Measurements from ENCODE around the gene MAP3K3. TPM values are rescaled to one million over a fixed set of nuclear protein-coding genes. Genes with fewer than 3 reads are reported as not detected.

The MAP3K3 gene
- total RNA-seq, 1 experiment from 2014 or later: 24.3 TPM

DNA sequence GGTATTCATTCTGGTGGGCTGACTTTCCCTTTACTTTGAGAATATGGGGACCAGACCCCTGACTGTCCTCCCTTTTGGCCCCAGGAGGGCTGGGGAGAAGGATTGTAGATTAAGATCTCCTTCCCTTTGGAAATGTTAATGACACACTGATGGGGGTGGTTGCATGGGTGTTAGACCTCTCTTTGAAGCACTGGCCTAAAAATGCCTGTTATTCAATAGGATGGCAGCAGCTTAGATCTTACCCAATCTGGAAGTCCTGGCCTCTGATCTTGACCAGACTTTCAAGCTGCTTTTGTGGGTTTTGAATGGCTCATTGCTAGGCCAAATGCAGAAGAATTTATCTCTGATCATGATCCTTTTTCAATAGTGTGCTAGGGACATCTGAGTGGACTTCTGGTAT lies 25.7 kb downstream of the MAP3K3 start:
- H2BK5ac ChIP-seq (ENCODE audit: insufficient read length, low read length): no peak overlapping the region
- no peak overlapping the region for H2BK120ac ChIP-seq (ENCODE audit: low read depth, low read length, poor library complexity, severe bottlenecking)
- Mint-ChIP-seq H3K9me3 (no peaks in the 10 kb centered on the region), H3K27ac (peak overlapping the region in 1 of 3 experiments; percentile 42; a peak in 1 of 7 replicates), H3K27me3 (ENCODE audit: low read depth) (no peaks in the 10 kb centered on the region), H3K4me3 (peak overlapping the region in 1 of 2 experiments; percentile 11; a peak in 1 of 5 replicates), H3K4me1 (peaks cover 19 to 22% of the 10 kb centered on the region in 2 experiments), H3K36me3 (ENCODE audit: insufficient read depth in 1 of 3, low read depth in 3 of 3) (peaks cover 8 to 26% (median 8%) of the 10 kb centered on the region in 3 experiments; a peak in 4 of 7 replicates)
- H3K23me2 ChIP-seq (ENCODE audit: insufficient read length, low read depth, low read length, poor library complexity, severe bottlenecking): no peaks in the 10 kb centered on the region
- no peak overlapping the region for H3K56ac ChIP-seq (ENCODE audit: insufficient read length, low read depth, low read length)
- H3K18ac ChIP-seq (ENCODE audit: insufficient read length, low read depth, low read length): no peak overlapping the region
- no peak overlapping the region for H3T11ph ChIP-seq (ENCODE audit: low read length)
- H3K27ac ChIP-seq (ENCODE audit: insufficient read length, low read depth, low read length): no peak overlapping the region
- H2BK15ac ChIP-seq (ENCODE audit: low read depth, low read length): no peak overlapping the region
- H4K5ac ChIP-seq (ENCODE audit: insufficient read length, low read depth, low read length): no peak overlapping the region
- no peak overlapping the region for H2BK20ac ChIP-seq (ENCODE audit: low read depth, low read length, poor library complexity, severe bottlenecking)
- DNase-seq: peak; percentile 46
- no peak overlapping the region for H2BK12ac ChIP-seq (ENCODE audit: insufficient read length, low read depth, low read length)
- no peaks in the 10 kb centered on the region for H4K20me1 ChIP-seq (ENCODE audit: control insufficient read depth, insufficient read depth, insufficient read length)
- no peak overlapping the region for H3K23ac ChIP-seq (ENCODE audit: insufficient read length, low read depth, low read length)
- H4K8ac ChIP-seq (replicated peaks; ENCODE audit: insufficient read length, low read depth, low read length): no peak overlapping the region
- H3K27me3 ChIP-seq (ENCODE audit: insufficient read depth, low read length): no peaks in the 10 kb centered on the region
- H3K4me1 ChIP-seq (ENCODE audit: insufficient read depth, low read length): peaks cover 4% of the 10 kb centered on the region; the same call in 1 of the 2 replicates
- H3K4ac ChIP-seq (ENCODE audit: low read depth, low read length): no peak overlapping the region
- H2AFZ ChIP-seq (ENCODE audit: low read length): no peak overlapping the region
- H3K79me1 ChIP-seq (ENCODE audit: insufficient read depth, low read depth, low read length, poor library complexity, severe bottlenecking): peaks cover 3% of the 10 kb centered on the region
- H3K9me3 ChIP-seq (ENCODE audit: control insufficient read depth, low read depth, low read length): no peaks in the 10 kb centered on the region
- H3K9ac ChIP-seq (ENCODE audit: extremely low read depth, insufficient read length, low read length): no peak overlapping the region
- H3K14ac ChIP-seq (ENCODE audit: insufficient read depth, low read length): no peak overlapping the region
- no peak overlapping the region for H2AK5ac ChIP-seq (ENCODE audit: insufficient read length, low read length)
- H4K91ac ChIP-seq (ENCODE audit: insufficient read length, low read depth, low read length): no peak overlapping the region
- no peaks in the 10 kb centered on the region for H3K79me2 ChIP-seq (ENCODE audit: insufficient read depth, low read length)
- H3K4me2 ChIP-seq (ENCODE audit: insufficient read depth, insufficient read length, low read length): peak overlapping the region; percentile 30
- TF ChIP-seq, protein P1, sequence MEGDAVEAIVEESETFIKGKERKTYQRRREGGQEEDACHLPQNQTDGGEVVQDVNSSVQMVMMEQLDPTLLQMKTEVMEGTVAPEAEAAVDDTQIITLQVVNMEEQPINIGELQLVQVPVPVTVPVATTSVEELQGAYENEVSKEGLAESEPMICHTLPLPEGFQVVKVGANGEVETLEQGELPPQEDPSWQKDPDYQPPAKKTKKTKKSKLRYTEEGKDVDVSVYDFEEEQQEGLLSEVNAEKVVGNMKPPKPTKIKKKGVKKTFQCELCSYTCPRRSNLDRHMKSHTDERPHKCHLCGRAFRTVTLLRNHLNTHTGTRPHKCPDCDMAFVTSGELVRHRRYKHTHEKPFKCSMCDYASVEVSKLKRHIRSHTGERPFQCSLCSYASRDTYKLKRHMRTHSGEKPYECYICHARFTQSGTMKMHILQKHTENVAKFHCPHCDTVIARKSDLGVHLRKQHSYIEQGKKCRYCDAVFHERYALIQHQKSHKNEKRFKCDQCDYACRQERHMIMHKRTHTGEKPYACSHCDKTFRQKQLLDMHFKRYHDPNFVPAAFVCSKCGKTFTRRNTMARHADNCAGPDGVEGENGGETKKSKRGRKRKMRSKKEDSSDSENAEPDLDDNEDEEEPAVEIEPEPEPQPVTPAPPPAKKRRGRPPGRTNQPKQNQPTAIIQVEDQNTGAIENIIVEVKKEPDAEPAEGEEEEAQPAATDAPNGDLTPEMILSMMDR (conservative IDR thresholded peaks at IDR 0.05): no peak
